ENCODE data around the gene GAB2. TPM values are rescaled to one million over a fixed set of nuclear protein-coding genes. Genes with fewer than 3 reads are reported as not detected.

Gene GAB2
- total RNA-seq, 1 experiment from 2014 or later: 4.2 TPM

GRCh38 chr11:78265326-78265725 is 152.3 kb downstream of the GAB2 start:
- DNase-seq (ENCODE audit: unreplicated experiment): no peak
- Mint-ChIP-seq H3K27ac (ENCODE audit: low read depth, unreplicated experiment) (no peak overlapping the region), H3K27me3 (ENCODE audit: insufficient read depth, unreplicated experiment) (no peaks in the 10 kb centered on the region), H3K4me3 (ENCODE audit: unreplicated experiment) (no peak overlapping the region), H3K36me3 (ENCODE audit: insufficient read depth, unreplicated experiment) (no peaks in the 10 kb centered on the region), H3K4me1 (ENCODE audit: insufficient read depth, unreplicated experiment) (no peaks in the 10 kb centered on the region), H3K9me3 (ENCODE audit: unreplicated experiment) (no peaks in the 10 kb centered on the region)
- ChIA-PET CTCF (no interaction called here), POLR2A (no interaction called here)
- intact Hi-C loops (cut with micrococcal nuclease): no loop called here
- no peak for TF ChIP-seq CTCF (IDR thresholded peaks at IDR 0.05; ENCODE audit: unreplicated experiment)
- BruUV-seq (replicated peaks): no TSS peak

GRCh38 chr11:78262691-78263090 is 154.9 kb downstream of the GAB2 start:
- no peak for TF ChIP-seq CTCF (IDR thresholded peaks at IDR 0.05; ENCODE audit: unreplicated experiment)
- intact Hi-C loops (cut with micrococcal nuclease): no loop called here
- no peaks in the 10 kb centered on the region for H3K27me3 Mint-ChIP-seq (ENCODE audit: insufficient read depth, unreplicated experiment)
- DNase-seq (ENCODE audit: unreplicated experiment): no peak
- H3K9me3 Mint-ChIP-seq (ENCODE audit: unreplicated experiment): no peaks in the 10 kb centered on the region
- H3K36me3 Mint-ChIP-seq (ENCODE audit: insufficient read depth, unreplicated experiment): no peaks in the 10 kb centered on the region
- ChIA-PET POLR2A (interaction anchor here (0.7 to 1.1 kb wide), 2 partner anchors 12 kb away, joined by 3 read pairs; no protein-coding TSS in a partner anchor), CTCF (interaction anchor here (0.8 kb wide), 1 partner anchor 21 kb away, joined by 3 read pairs; no protein-coding TSS in a partner anchor)
- no TSS peak for BruUV-seq (replicated peaks)
- H3K27ac Mint-ChIP-seq (ENCODE audit: low read depth, unreplicated experiment): no peak overlapping the region
- no peak overlapping the region for H3K4me3 Mint-ChIP-seq (ENCODE audit: unreplicated experiment)
- H3K4me1 Mint-ChIP-seq (ENCODE audit: insufficient read depth, unreplicated experiment): no peaks in the 10 kb centered on the region

- BruUV-seq (replicated peaks): no TSS peak
- CTCF ChIA-PET: interaction anchor here (0.6 to 0.8 kb wide), 2 partner anchors 22 to 223 kb away, joined by 3 read pairs; no protein-coding TSS in a partner anchor
- Mint-ChIP-seq H3K36me3 (ENCODE audit: insufficient read depth, unreplicated experiment) (no peaks in the 10 kb centered on the region), H3K27me3 (ENCODE audit: insufficient read depth, unreplicated experiment) (no peaks in the 10 kb centered on the region), H3K4me1 (ENCODE audit: insufficient read depth, unreplicated experiment) (no peaks in the 10 kb centered on the region), H3K4me3 (ENCODE audit: unreplicated experiment) (no peak overlapping the region), H3K9me3 (ENCODE audit: unreplicated experiment) (no peaks in the 10 kb centered on the region), H3K27ac (ENCODE audit: low read depth, unreplicated experiment) (no peak overlapping the region)
- TF ChIP-seq CTCF (IDR thresholded peaks at IDR 0.05; ENCODE audit: unreplicated experiment): no peak
- intact Hi-C loops (cut with micrococcal nuclease): no loop called here
- no peak for DNase-seq (ENCODE audit: unreplicated experiment)
- POLR2A ChIA-PET: interaction anchor here (1.1 kb wide), 1 partner anchor 11 kb away, joined by 3 read pairs; no protein-coding TSS in a partner anchor
Observed at GRCh38 chr11:78262238-78262637, 155.4 kb downstream of the GAB2 start.

GRCh38 chr11:78261828-78262227 is 155.8 kb downstream of the GAB2 start:
- POLR2A ChIA-PET: interaction anchor here (1.1 kb wide), 1 partner anchor 11 kb away, joined by 3 read pairs; no protein-coding TSS in a partner anchor

More at GRCh38 chr11:78261828-78262227, 155.8 kb downstream of the GAB2 start:
- Mint-ChIP-seq H3K27ac (ENCODE audit: low read depth, unreplicated experiment) (no peak overlapping the region), H3K4me1 (ENCODE audit: insufficient read depth, unreplicated experiment) (peaks cover 4% of the 10 kb centered on the region), H3K36me3 (ENCODE audit: insufficient read depth, unreplicated experiment) (no peaks in the 10 kb centered on the region), H3K4me3 (ENCODE audit: unreplicated experiment) (no peak overlapping the region), H3K9me3 (ENCODE audit: unreplicated experiment) (no peaks in the 10 kb centered on the region), H3K27me3 (ENCODE audit: insufficient read depth, unreplicated experiment) (no peaks in the 10 kb centered on the region)
- no peak for DNase-seq (ENCODE audit: unreplicated experiment)
- BruUV-seq (replicated peaks): no TSS peak
- intact Hi-C loops (cut with micrococcal nuclease): no loop called here
- CTCF ChIA-PET: interaction anchor here (0.6 kb wide), 1 partner anchor 224 kb away, joined by 3 read pairs; no protein-coding TSS in a partner anchor
- TF ChIP-seq CTCF (IDR thresholded peaks at IDR 0.05; ENCODE audit: unreplicated experiment): no peak
